WTC11 (cell line): ENCODE results near the gene ENAH.

Experiments
- ATF2 ChIP-seq: sonication (generic); formaldehyde crosslinking; IDR thresholded peaks from 2 replicates; pipeline ENCODE4 v1.8.1; 2022; ENCODE audit warnings: low read depth, missing genetic modification reagents, borderline replicate concordance
- ATF3 ChIP-seq: sonication (generic); formaldehyde crosslinking; conservative IDR thresholded peaks from 2 replicates; pipeline ENCODE4 v1.8.1; 2022; ENCODE audit warnings: mild to moderate bottlenecking, missing genetic modification reagents
- CTCF ChIP-seq: fragments of 200-600 bp; IDR thresholded peaks from 2 replicates; pipeline ENCODE4 v1.8.0; 2022; ENCODE audit warnings: antibody characterized with exemption
- E2F1 ChIP-seq: sonication (generic); formaldehyde crosslinking; IDR thresholded peaks from 2 replicates; pipeline ENCODE4 v1.8.0; 2022; ENCODE audit warnings: mild to moderate bottlenecking, missing genetic modification reagents
- ESRRA ChIP-seq: sonication (generic); formaldehyde crosslinking; IDR thresholded peaks from 2 replicates; pipeline ENCODE4 v1.8.1; 2022; ENCODE audit warnings: mild to moderate bottlenecking, missing genetic modification reagents, borderline replicate concordance
- FOXJ3 ChIP-seq: sonication (generic); formaldehyde crosslinking; IDR thresholded peaks from 2 replicates; pipeline ENCODE4 v1.9.0; 2021; ENCODE audit warnings: missing genetic modification reagents, mild to moderate bottlenecking, borderline replicate concordance
- GABPB1 ChIP-seq: sonication (generic); formaldehyde crosslinking; IDR thresholded peaks from 2 replicates; pipeline ENCODE4 v1.8.1; 2023; ENCODE audit warnings: mild to moderate bottlenecking, missing genetic modification reagents
- MAX ChIP-seq: sonication (generic); formaldehyde crosslinking; IDR thresholded peaks from 2 replicates; pipeline ENCODE4 v1.8.0; 2022; ENCODE audit warnings: mild to moderate bottlenecking, missing genetic modification reagents
- MYBL2 ChIP-seq: sonication (generic); formaldehyde crosslinking; IDR thresholded peaks from 2 replicates; pipeline ENCODE4 v1.8.1; 2023; ENCODE audit warnings: mild to moderate bottlenecking, moderate library complexity, missing genetic modification reagents
- NFYB ChIP-seq: sonication (generic); formaldehyde crosslinking; conservative IDR thresholded peaks from 2 replicates; pipeline ENCODE4 v1.8.0; 2022; ENCODE audit warnings: low read depth, missing genetic modification reagents
- PRDM15 ChIP-seq: sonication (generic); formaldehyde crosslinking; IDR thresholded peaks from 2 replicates; pipeline ENCODE4 v1.8.0; 2022; ENCODE audit warnings: missing genetic modification reagents
- USF2 ChIP-seq: sonication (generic); formaldehyde crosslinking; IDR thresholded peaks from 2 replicates; pipeline ENCODE4 v1.8.1; 2023; ENCODE audit warnings: mild to moderate bottlenecking, missing genetic modification reagents, moderate library complexity
- ZNF671 ChIP-seq: fragments of 250-450 bp; sonication (Bioruptor Pico); IDR thresholded peaks from 2 replicates; pipeline ENCODE4 v1.8.0; 2021; ENCODE audit warnings: mild to moderate bottlenecking

- no peak for TF ChIP-seq MYBL2 (CRISPR knock-in tag)
- no peak for TF ChIP-seq ESRRA (CRISPR knock-in tag)
- TF ChIP-seq USF2 (CRISPR knock-in tag) = no peak
- TF ChIP-seq CTCF = no peak
- no peak for TF ChIP-seq NFYB (CRISPR knock-in tag)
- no peak for TF ChIP-seq GABPB1 (CRISPR knock-in tag)
- no peak for TF ChIP-seq FOXJ3 (CRISPR knock-in tag)
- TF ChIP-seq E2F1 (CRISPR knock-in tag) = no peak
- no peak for TF ChIP-seq ATF2 (CRISPR knock-in tag)
- no peak for TF ChIP-seq MAX (CRISPR knock-in tag)
- TF ChIP-seq ATF3 (CRISPR knock-in tag) = no peak
- TF ChIP-seq ZNF671 = no peak
- TF ChIP-seq PRDM15 (CRISPR knock-in tag) = no peak
Measured at GRCh38 chr1:225654277-225654597, 1.3 kb upstream of the ENAH start.
